HepG2 (cell line): Measurements from ENCODE around the gene RGP1. TPM values are rescaled to one million over a fixed set of nuclear protein-coding genes. Genes with fewer than 3 reads are reported as not detected.

ENCODE experiments used
- CENPT ChIP-seq: sonication (generic); formaldehyde crosslinking; IDR thresholded peaks from 2 replicates; pipeline ENCODE4 v1.8.0; 2022; ENCODE audit warnings: low read depth, mild to moderate bottlenecking, moderate library complexity, missing genetic modification reagents
- FOSL2 ChIP-seq: sonication (generic); formaldehyde crosslinking; IDR thresholded peaks from 2 replicates; pipeline ENCODE4 v1.4.0; 2020; ENCODE audit warnings: missing genetic modification reagents
- FOXJ3 ChIP-seq: sonication (generic); formaldehyde crosslinking; IDR thresholded peaks from 2 replicates; pipeline ENCODE4 v1.4.0; 2020; ENCODE audit warnings: missing genetic modification reagents, mild to moderate bottlenecking, borderline replicate concordance
- JUN ChIP-seq: sonication (generic); formaldehyde crosslinking; IDR thresholded peaks from 2 replicates; pipeline ENCODE4 v1.4.0; 2020; ENCODE audit warnings: mild to moderate bottlenecking, missing genetic modification reagents
- JUNB ChIP-seq: sonication (generic); formaldehyde crosslinking; IDR thresholded peaks from 2 replicates; pipeline ENCODE4 v1.8.0; 2022; ENCODE audit warnings: missing genetic modification reagents, mild to moderate bottlenecking, borderline replicate concordance
- MED1 ChIP-seq: sonication (generic); formaldehyde crosslinking; IDR thresholded peaks from 2 replicates; pipeline ENCODE4 v1.4.0; 2020; ENCODE audit warnings: missing genetic modification reagents
- NCOA5 ChIP-seq: sonication (generic); formaldehyde crosslinking; IDR thresholded peaks from 2 replicates; pipeline ENCODE4 v1.4.0; 2020; ENCODE audit warnings: missing genetic modification reagents
- NR2F1 ChIP-seq, 2 experiments: fragments of 450-650 bp in 1 of 2; formaldehyde crosslinking in 1 of 2; IDR thresholded peaks; 2 replicates each; pipeline versions ENCODE4 v1.5.0 to v1.6.1; 2016 to 2020; ENCODE audit warnings: mild to moderate bottlenecking in 1 of 2, missing compliant biosample characterization in 1 of 2, missing genetic modification reagents in 1 of 2, moderate library complexity in 1 of 2
- TBL1XR1 ChIP-seq: fragments of 150-350 bp; IDR thresholded peaks from 2 replicates; pipeline ENCODE4 v1.6.1; 2014; ENCODE audit warnings: borderline replicate concordance, low read length; ENCODE audit not compliant: partially characterized antibody
- WIZ ChIP-seq: sonication (generic); formaldehyde crosslinking; IDR thresholded peaks from 2 replicates; pipeline ENCODE4 v1.5.1; 2020; ENCODE audit warnings: mild to moderate bottlenecking, missing genetic modification reagents
- ZFP36L2 ChIP-seq: sonication (generic); formaldehyde crosslinking; IDR thresholded peaks from 2 replicates; pipeline ENCODE4 v1.4.0; 2020; ENCODE audit warnings: missing genetic modification reagents
- ZFY ChIP-seq: sonication (generic); formaldehyde crosslinking; IDR thresholded peaks from 2 replicates; pipeline ENCODE4 v1.4.0; 2020; ENCODE audit warnings: missing genetic modification reagents
- ZNF232 ChIP-seq: sonication (generic); formaldehyde crosslinking; IDR thresholded peaks from 2 replicates; pipeline ENCODE4 v1.4.0; 2020; ENCODE audit warnings: missing genetic modification reagents, borderline replicate concordance
- ZNF264 ChIP-seq: sonication (generic); formaldehyde crosslinking; IDR thresholded peaks from 2 replicates; pipeline ENCODE4 v1.4.0; 2020; ENCODE audit warnings: missing genetic modification reagents
- ZNF274 ChIP-seq: sonication (generic); formaldehyde crosslinking; IDR thresholded peaks from 2 replicates; pipeline ENCODE4 v1.5.1; 2020; ENCODE audit warnings: mild to moderate bottlenecking, missing genetic modification reagents
- ZNF281 ChIP-seq: sonication (generic); formaldehyde crosslinking; IDR thresholded peaks from 2 replicates; pipeline ENCODE4 v1.4.0; 2020; ENCODE audit warnings: missing genetic modification reagents, borderline replicate concordance
- ZNF329 ChIP-seq: sonication (generic); formaldehyde crosslinking; IDR thresholded peaks from 2 replicates; pipeline ENCODE4 v1.9.0; 2021; ENCODE audit warnings: low read depth, mild to moderate bottlenecking, missing genetic modification reagents
- ZNF331 ChIP-seq: sonication (generic); formaldehyde crosslinking; IDR thresholded peaks from 2 replicates; pipeline ENCODE4 v1.4.0; 2020; ENCODE audit warnings: missing genetic modification reagents
- ZNF337 ChIP-seq: sonication (generic); formaldehyde crosslinking; IDR thresholded peaks from 2 replicates; pipeline ENCODE4 v1.5.1; 2020; ENCODE audit warnings: missing genetic modification reagents, low read depth, mild to moderate bottlenecking, borderline replicate concordance
- ZNF589 ChIP-seq: sonication (generic); formaldehyde crosslinking; conservative IDR thresholded peaks from 2 replicates; pipeline ENCODE4 v1.8.0; 2022; ENCODE audit warnings: mild to moderate bottlenecking, moderate library complexity, missing genetic modification reagents
- ZNF7 ChIP-seq: IDR thresholded peaks from 2 replicates; pipeline ENCODE4 v1.6.1; 2016; ENCODE audit warnings: missing biosample characterization, missing genetic modification reagents
- ZNF740 ChIP-seq: sonication (generic); formaldehyde crosslinking; IDR thresholded peaks from 2 replicates; pipeline ENCODE4 v1.4.0; 2020; ENCODE audit warnings: missing genetic modification reagents
- ZNF784 ChIP-seq: sonication (generic); formaldehyde crosslinking; IDR thresholded peaks from 2 replicates; pipeline ENCODE4 v1.5.1; 2020; ENCODE audit warnings: missing genetic modification reagents, mild to moderate bottlenecking, borderline replicate concordance
- ZNF891 ChIP-seq: sonication (generic); formaldehyde crosslinking; IDR thresholded peaks from 2 replicates; pipeline ENCODE4 v1.5.0; 2020; ENCODE audit warnings: mild to moderate bottlenecking, missing genetic modification reagents
- polyA plus RNA-seq, 8 experiments: library from polyadenylated mRNA; depleted of rRNA in 3 of 8; stranded (reverse) in 7 of 8; unstranded in 1 of 8; fragments of >200 nt; fragmentation: Illumina TruSeq in 4 of 8; extraction: Trizol in 4 of 8; gene quantifications; 2 replicates each; pipeline versions ENCODE4 v1.2.1 to v1.2.3, GENCODE V29; 2011 to 2016; ENCODE audit warnings: low read depth in 4 of 8, missing spikeins in 1 of 8, mixed read lengths in 1 of 8; ENCODE audit not compliant: insufficient read depth in 1 of 8
- total RNA-seq, 5 experiments: library from RNA; depleted of rRNA; stranded (reverse); fragments of >200 nt; fragmentation: Illumina TruSeq; extraction: Trizol; gene quantifications; 2 replicates each; pipeline ENCODE4 v1.2.3, GENCODE V29; 2016; ENCODE audit warnings: low read depth in 1 of 5

RGP1 gene
- total and polyA plus RNA-seq, 2 of the 13 experiments (the other 11 are each of a cell fraction or from before 2014, with no cell fraction given): 12.7 to 21.0 TPM

- peak; percentile 42; the same call in 1 of the 2 replicates for TF ChIP-seq ZNF784 (CRISPR knock-in tag)
- peak; percentile 70; the same call in 1 of the 2 replicates for TF ChIP-seq ZNF331 (CRISPR knock-in tag)
- peak; percentile 78 for TF ChIP-seq ZFY (CRISPR knock-in tag)
- no peak for TF ChIP-seq CENPT (CRISPR knock-in tag)
- TF ChIP-seq ZNF891 (CRISPR knock-in tag): peak; percentile 93
- peak; percentile 16; the same call in 1 of the 2 replicates for TF ChIP-seq ZNF264 (CRISPR knock-in tag)
- TF ChIP-seq JUNB (CRISPR knock-in tag): no peak
- TF ChIP-seq WIZ (CRISPR knock-in tag): no peak
- TF ChIP-seq ZNF7 (CRISPR knock-in tag): no peak
- TF ChIP-seq ZNF337: no peak
- TF ChIP-seq FOXJ3 (CRISPR knock-in tag): peak; percentile 58; the same call in 1 of the 2 replicates
- 0 out of 2 replicates have a peak, but pooled peaks have one; percentile 64 for TF ChIP-seq ZNF740
- TF ChIP-seq ZNF232: peak; percentile 73; the same call in 1 of the 2 replicates
- peak in 1 of 2 experiments; percentile 16; a peak in 1 of 4 replicates for TF ChIP-seq NR2F1 (CRISPR knock-in tag; IDR thresholded peaks at IDR 0.05)
- TF ChIP-seq ZNF274 (CRISPR knock-in tag): peak; percentile 58; the same call in 1 of the 2 replicates
- no peak for TF ChIP-seq ZNF329 (CRISPR knock-in tag)
- TF ChIP-seq ZNF281 (CRISPR knock-in tag): peak; percentile 58; the same call in 1 of the 2 replicates
- no peak for TF ChIP-seq NCOA5
- TF ChIP-seq FOSL2: peak; percentile 70
- peak; percentile 86 for TF ChIP-seq MED1
- TF ChIP-seq ZFP36L2: no peak
- TF ChIP-seq JUN (CRISPR knock-in tag): no peak
- TF ChIP-seq TBL1XR1: no peak
- TF ChIP-seq ZNF589 (CRISPR knock-in tag): peak; percentile 52; the same call in 1 of the 2 replicates
Observed at GRCh38 chr9:35732185-35732799, 16.8 kb upstream of the RGP1 start, which contains the start of the genes CREB3 and TLN1 (continued).
